IMR-90 (cell line): Measurements from ENCODE around the gene GPX5. TPM values are rescaled to one million over a fixed set of nuclear protein-coding genes. Genes with fewer than 3 reads are reported as not detected.

Experiments
- ATAC-seq: fragments of 200-7000 bp; cut with Tn5 transposase; 2 replicates; pipeline ENCODE4 v1.9.1; 2020; ENCODE audit warnings: low read depth, mild to moderate bottlenecking, moderate library complexity
- BruUV-seq: library from RNA; stranded (reverse); fragments of 400-500 nt; replicated peaks from 2 replicates; lab custom pipeline; 2021; lab: Mats Ljungman, UMichigan
- CTCF ChIA-PET: fragments of 300-600 bp; formaldehyde crosslinking; extraction: SDS; loops from one replicate; lab custom pipeline; 2021; ENCODE audit warnings: antibody characterized with exemption; lab: Yijun Ruan, JAX
- POLR2A ChIA-PET: fragments of 300-600 bp; sonication (Branson Sonifier 250); formaldehyde crosslinking; loops from one replicate; lab custom pipeline; 2022; ENCODE audit warnings: antibody characterized with exemption; ENCODE audit not compliant: unreplicated experiment; lab: Charles Lee
- DNase-seq: peaks from one replicate; pipeline ENCODE4 v3.0.0; 2013
- H2AFZ ChIP-seq: replicated peaks from 2 replicates; pipeline ENCODE3; 2013; ENCODE audit warnings: low read length, mild to moderate bottlenecking; ENCODE audit not compliant: poor library complexity
- H2AK5ac ChIP-seq: 2 replicates; pipeline ENCODE4 v1.6.1; 2013; ENCODE audit warnings: low read depth, low read length, inconsistent platforms
- H2AK9ac ChIP-seq: replicated peaks from 2 replicates; pipeline ENCODE3; 2013; ENCODE audit warnings: mild to moderate bottlenecking, low read depth, low read length, moderate library complexity; ENCODE audit not compliant: poor library complexity
- H2BK120ac ChIP-seq: 2 replicates; pipeline ENCODE4 v1.6.1; 2013; ENCODE audit warnings: low read depth, low read length, inconsistent platforms
- H2BK15ac ChIP-seq: 3 replicates; pipeline ENCODE4 v1.6.1; 2013; ENCODE audit warnings: low read depth, low read length, inconsistent platforms
- H2BK20ac ChIP-seq: 2 replicates; pipeline ENCODE4 v1.6.1; 2013; ENCODE audit warnings: low read depth, mild to moderate bottlenecking, inconsistent platforms, low read length, moderate library complexity
- H2BK5ac ChIP-seq: 2 replicates; pipeline ENCODE4 v1.6.1; 2013; ENCODE audit warnings: mild to moderate bottlenecking, low read depth, low read length, inconsistent platforms; ENCODE audit not compliant: poor library complexity, severe bottlenecking
- H3K14ac ChIP-seq: replicated peaks from 2 replicates; pipeline ENCODE4 v1.6.1; 2013; ENCODE audit warnings: low read depth, low read length, inconsistent platforms
- H3K18ac ChIP-seq: 2 replicates; pipeline ENCODE4 v1.6.1; 2013; ENCODE audit warnings: low read depth, low read length, control low read depth
- H3K23ac ChIP-seq: 2 replicates; pipeline ENCODE4 v1.6.1; 2013; ENCODE audit warnings: low read depth, low read length, inconsistent platforms
- H3K27ac ChIP-seq: 2 replicates; pipeline ENCODE4 v1.5.1; 2013; ENCODE audit warnings: mild to moderate bottlenecking, control low read depth, low read length; ENCODE audit not compliant: insufficient read depth
- H3K27me3 ChIP-seq: 2 replicates; pipeline ENCODE4 v1.6.1; 2013; ENCODE audit warnings: low read length; ENCODE audit not compliant: control insufficient read depth, insufficient read depth
- H3K36me3 ChIP-seq: 2 replicates; pipeline ENCODE4 v1.6.1; 2013; ENCODE audit warnings: low read length, mixed read lengths; ENCODE audit not compliant: control insufficient read depth, insufficient read depth
- H3K4ac ChIP-seq: 2 replicates; pipeline ENCODE4 v1.6.1; 2013; ENCODE audit warnings: low read depth, low read length, inconsistent platforms
- H3K4me1 ChIP-seq: 2 replicates; pipeline ENCODE4 v1.6.1; 2013; ENCODE audit warnings: low read length, mixed read lengths; ENCODE audit not compliant: control insufficient read depth, insufficient read depth
- H3K4me2 ChIP-seq: 2 replicates; pipeline ENCODE4 v1.6.1; 2013; ENCODE audit warnings: low read depth, mild to moderate bottlenecking, control low read depth, low read length, moderate library complexity
- H3K4me3 ChIP-seq: 2 replicates; pipeline ENCODE4 v1.5.1; 2013; ENCODE audit warnings: low read depth, mild to moderate bottlenecking, control low read depth, low read length, moderate library complexity; ENCODE audit not compliant: insufficient read depth
- H3K56ac ChIP-seq: 2 replicates; pipeline ENCODE4 v1.6.1; 2013; ENCODE audit warnings: low read length, inconsistent platforms; ENCODE audit not compliant: insufficient read depth; ENCODE audit errors: extremely low read depth
- H3K79me1 ChIP-seq, 2 experiments: 2 replicates each; pipeline ENCODE4 v1.6.1; 2013; ENCODE audit warnings: low read length in 2 of 2, inconsistent platforms in 1 of 2, low read depth in 1 of 2
- H3K9ac ChIP-seq: 2 replicates; pipeline ENCODE4 v1.6.1; 2013; ENCODE audit warnings: low read depth, low read length, control low read depth
- H3K9me1 ChIP-seq: 2 replicates; pipeline ENCODE4 v1.6.1; 2013; ENCODE audit warnings: low read length, inconsistent platforms; ENCODE audit not compliant: insufficient read depth
- H3K9me3 ChIP-seq: 2 replicates; pipeline ENCODE4 v1.6.1; 2013; ENCODE audit warnings: low read length; ENCODE audit not compliant: control insufficient read depth, insufficient read depth
- H4K20me1 ChIP-seq: 2 replicates; pipeline ENCODE4 v1.6.1; 2013; ENCODE audit warnings: low read length, inconsistent platforms; ENCODE audit not compliant: insufficient read depth
- H4K5ac ChIP-seq: 2 replicates; pipeline ENCODE4 v1.6.1; 2013; ENCODE audit warnings: mild to moderate bottlenecking, low read depth, low read length, control low read depth
- H4K8ac ChIP-seq, 2 experiments: 2 replicates each; pipeline ENCODE4 v1.6.1; 2013; ENCODE audit warnings: low read depth in 2 of 2, low read length in 2 of 2, control low read depth in 1 of 2, inconsistent platforms in 1 of 2
- H4K91ac ChIP-seq: 2 replicates; pipeline ENCODE4 v1.6.1; 2013; ENCODE audit warnings: low read depth, low read length, inconsistent platforms; ENCODE audit not compliant: insufficient read depth
- CEBPB ChIP-seq: IDR thresholded peaks from 2 replicates; pipeline ENCODE4 v1.6.1; 2012; ENCODE audit warnings: low read depth, low read length, improper control_type of control experiment
- MAZ ChIP-seq: IDR thresholded peaks from 2 replicates; pipeline ENCODE4 v1.6.1; 2012; ENCODE audit warnings: low read depth, mild to moderate bottlenecking, low read length, improper control_type of control experiment, moderate library complexity, borderline replicate concordance
- WGBS, 2 experiments: methylation state at CpG; one replicate each; pipeline versions ENCODE4 v1.1.5 to v1.1.7; 2013; ENCODE audit warnings: missing lambda C conversion rate in 2 of 2; ENCODE audit not compliant: insufficient read length in 1 of 2; ENCODE audit errors: extremely low coverage in 2 of 2; 5-methylcytosine and 5-hydroxymethylcytosine counted together
- dilution Hi-C: fragments of 300-500 bp; cut with HindIII; formaldehyde crosslinking; loops from one replicate; pipeline ENCODE4 v1.14.3; 2018; ENCODE audit warnings: low sequenced_read_pairs; ENCODE audit not compliant: unreplicated experiment
- in situ Hi-C: fragments of 300-500 bp; cut with MboI; formaldehyde crosslinking; loops from 3 replicates; pipeline ENCODE4 v1.14.3; 2019; ENCODE audit warnings: low sequenced_read_pairs, inconsistent platforms, mixed read lengths
- intact Hi-C: fragments of 100-400 bp; cut with micrococcal nuclease; formaldehyde crosslinking; loops from 2 replicates; pipeline ENCODE4 v1.10.0; 2022
- polyA plus RNA-seq, 3 experiments: library from polyadenylated mRNA; depleted of rRNA; stranded (reverse); fragments of >200 nt; gene quantifications; 2 replicates each; pipeline ENCODE4 v1.2.3, GENCODE V29; 2012; ENCODE audit warnings: low replicate concordance in 1 of 3
- total RNA-seq: library from RNA; depleted of rRNA; stranded (reverse); fragments of >200 nt; gene quantifications from 2 replicates; pipeline ENCODE4 v1.2.3, GENCODE V29; 2012
- TF ChIP-seq, protein P1 (sequence below): fragments of 150-350 bp; IDR thresholded peaks from 2 replicates; pipeline ENCODE4 v1.6.1; 2016; ENCODE audit warnings: low read depth, mild to moderate bottlenecking, low read length, moderate library complexity, borderline replicate concordance
- TF ChIP-seq, protein P2 (sequence below): conservative IDR thresholded peaks from 2 replicates; pipeline ENCODE4 v1.5.1; 2012; ENCODE audit warnings: mild to moderate bottlenecking, low read depth, low read length, improper control_type of control experiment

The GPX5 gene
- total and polyA plus RNA-seq, 2 of the 4 experiments (the other 2 are of a cell fraction), result not detected

DNA sequence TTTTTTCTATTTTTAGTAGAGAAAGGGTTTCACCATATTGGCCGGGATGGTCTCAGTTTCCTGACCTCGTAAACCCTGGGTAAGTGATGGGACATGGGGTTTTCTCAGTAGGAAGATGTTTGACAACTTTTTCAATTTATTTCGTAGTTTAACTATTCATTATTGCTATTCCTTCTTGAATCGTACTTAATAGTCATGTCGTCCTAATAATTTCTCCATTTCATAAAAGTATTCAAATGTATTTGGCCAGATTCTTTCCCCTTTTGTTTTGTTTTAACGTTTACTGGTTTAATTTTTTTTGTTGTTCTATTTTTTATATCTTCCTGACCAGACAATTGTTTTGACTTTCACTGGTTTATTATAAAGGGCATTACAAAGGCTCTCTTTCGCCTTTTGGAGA, 16.3 kb downstream of the GPX5 start:
- H3K4me1 ChIP-seq, result no peaks in the 10 kb centered on the region
- H3K27ac ChIP-seq, result no peak overlapping the region
- H3K9me1 ChIP-seq, result no peaks in the 10 kb centered on the region
- no peaks in the 10 kb centered on the region for H3K36me3 ChIP-seq
- in situ Hi-C loops (no loop called here), dilution Hi-C loops (no loop called here), intact Hi-C loops (loop anchor here (2.0 kb wide), 2 partner anchors 47 to 53 kb away; no protein-coding TSS in a partner anchor)
- no peak overlapping the region for H2BK120ac ChIP-seq
- H2AFZ ChIP-seq, result no peak overlapping the region
- H4K20me1 ChIP-seq, result no peaks in the 10 kb centered on the region
- no peak overlapping the region for H2AK5ac ChIP-seq
- no CpG with 5 or more reads among the region's 7 CpGs for WGBS, 2 experiments
- ChIA-PET CTCF (no interaction called here), POLR2A (no interaction called here)
- H2AK9ac ChIP-seq, result no peak overlapping the region
- no peak overlapping the region for H4K91ac ChIP-seq
- H3K56ac ChIP-seq, result no peak overlapping the region
- no peak for DNase-seq
- no peak overlapping the region for H3K4me2 ChIP-seq
- no peak overlapping the region for H4K5ac ChIP-seq
- no peak for ATAC-seq
- no peak overlapping the region for H2BK15ac ChIP-seq
- H3K9me3 ChIP-seq, result no peaks in the 10 kb centered on the region
- no peak overlapping the region for H2BK20ac ChIP-seq
- H3K18ac ChIP-seq, result no peak overlapping the region
- TF ChIP-seq, protein P1, sequence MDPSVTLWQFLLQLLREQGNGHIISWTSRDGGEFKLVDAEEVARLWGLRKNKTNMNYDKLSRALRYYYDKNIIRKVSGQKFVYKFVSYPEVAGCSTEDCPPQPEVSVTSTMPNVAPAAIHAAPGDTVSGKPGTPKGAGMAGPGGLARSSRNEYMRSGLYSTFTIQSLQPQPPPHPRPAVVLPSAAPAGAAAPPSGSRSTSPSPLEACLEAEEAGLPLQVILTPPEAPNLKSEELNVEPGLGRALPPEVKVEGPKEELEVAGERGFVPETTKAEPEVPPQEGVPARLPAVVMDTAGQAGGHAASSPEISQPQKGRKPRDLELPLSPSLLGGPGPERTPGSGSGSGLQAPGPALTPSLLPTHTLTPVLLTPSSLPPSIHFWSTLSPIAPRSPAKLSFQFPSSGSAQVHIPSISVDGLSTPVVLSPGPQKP, result no peak
- TF ChIP-seq CEBPB (no peak), MAZ (no peak)
- TF ChIP-seq, protein P2, sequence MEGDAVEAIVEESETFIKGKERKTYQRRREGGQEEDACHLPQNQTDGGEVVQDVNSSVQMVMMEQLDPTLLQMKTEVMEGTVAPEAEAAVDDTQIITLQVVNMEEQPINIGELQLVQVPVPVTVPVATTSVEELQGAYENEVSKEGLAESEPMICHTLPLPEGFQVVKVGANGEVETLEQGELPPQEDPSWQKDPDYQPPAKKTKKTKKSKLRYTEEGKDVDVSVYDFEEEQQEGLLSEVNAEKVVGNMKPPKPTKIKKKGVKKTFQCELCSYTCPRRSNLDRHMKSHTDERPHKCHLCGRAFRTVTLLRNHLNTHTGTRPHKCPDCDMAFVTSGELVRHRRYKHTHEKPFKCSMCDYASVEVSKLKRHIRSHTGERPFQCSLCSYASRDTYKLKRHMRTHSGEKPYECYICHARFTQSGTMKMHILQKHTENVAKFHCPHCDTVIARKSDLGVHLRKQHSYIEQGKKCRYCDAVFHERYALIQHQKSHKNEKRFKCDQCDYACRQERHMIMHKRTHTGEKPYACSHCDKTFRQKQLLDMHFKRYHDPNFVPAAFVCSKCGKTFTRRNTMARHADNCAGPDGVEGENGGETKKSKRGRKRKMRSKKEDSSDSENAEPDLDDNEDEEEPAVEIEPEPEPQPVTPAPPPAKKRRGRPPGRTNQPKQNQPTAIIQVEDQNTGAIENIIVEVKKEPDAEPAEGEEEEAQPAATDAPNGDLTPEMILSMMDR, result no peak
- no peak overlapping the region for H3K14ac ChIP-seq
- no peak overlapping the region for H3K4ac ChIP-seq
- BruUV-seq, result no TSS peak
- no peak overlapping the region for H3K9ac ChIP-seq
- no peak overlapping the region for H2BK5ac ChIP-seq
- no peak overlapping the region for H3K4me3 ChIP-seq
- no peaks in the 10 kb centered on the region for H3K27me3 ChIP-seq
- no peaks in the 10 kb centered on the region for H3K79me1 ChIP-seq
- H4K8ac ChIP-seq, result no peak overlapping the region
- no peak overlapping the region for H3K23ac ChIP-seq
